HG03571 (cell line): ENCODE data around the gene TPSAB1.
"Not testable (repeated sequence)": the region's sequence is repeated elsewhere in the genome, so short reads cannot be mapped to it uniquely, and the experiment has no call there.

ENCODE experiments used
- ATAC-seq: cut with Tn5 transposase; IDR thresholded peaks from one replicate; pipeline ENCODE4 v1.9.1; 2021; ENCODE audit not compliant: unreplicated experiment

The TPSAB1 gene

DNA sequence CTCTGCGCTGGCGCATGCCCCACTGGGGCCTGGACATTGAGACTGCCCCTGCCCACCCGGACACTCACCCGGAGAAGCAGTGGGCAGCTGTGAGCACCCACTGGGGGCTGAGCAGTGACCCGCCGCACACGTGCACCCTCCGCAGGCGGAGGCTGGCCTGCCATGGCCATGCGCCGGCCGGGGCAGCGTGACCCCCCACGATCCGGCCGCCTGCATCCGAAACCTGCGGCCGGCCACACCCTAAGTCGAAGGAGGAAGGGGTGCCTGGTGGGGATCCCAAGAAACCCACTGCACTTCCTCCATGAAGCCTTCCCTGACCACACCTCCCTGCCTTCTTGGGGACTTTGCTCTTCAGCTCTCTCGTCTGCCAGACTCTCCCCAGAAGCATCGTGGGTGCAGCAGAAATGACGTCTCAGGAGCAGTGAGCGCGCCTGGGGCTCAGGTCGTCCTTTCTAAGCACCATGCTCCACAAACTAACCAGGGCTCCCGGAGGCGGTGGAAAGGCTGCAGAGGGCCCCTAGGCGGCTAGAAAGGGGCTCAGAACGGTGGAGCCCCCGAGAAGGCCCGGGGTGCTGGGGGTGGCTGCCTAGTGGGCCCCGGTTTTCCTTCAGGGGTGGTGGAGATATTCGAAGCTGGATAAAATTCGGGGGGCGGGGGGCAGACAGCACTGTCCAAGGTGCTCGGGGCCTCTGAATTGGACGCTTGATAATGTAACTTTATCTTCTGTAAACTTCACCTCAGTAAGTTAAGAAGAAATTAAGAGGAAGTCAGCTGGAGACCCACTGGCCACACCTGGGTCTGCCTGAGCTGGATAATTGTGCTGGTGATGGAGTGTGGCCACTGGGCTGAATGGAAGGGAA, 16.9 kb upstream of the TPSAB1 start:
- ATAC-seq: no peak

DNA sequence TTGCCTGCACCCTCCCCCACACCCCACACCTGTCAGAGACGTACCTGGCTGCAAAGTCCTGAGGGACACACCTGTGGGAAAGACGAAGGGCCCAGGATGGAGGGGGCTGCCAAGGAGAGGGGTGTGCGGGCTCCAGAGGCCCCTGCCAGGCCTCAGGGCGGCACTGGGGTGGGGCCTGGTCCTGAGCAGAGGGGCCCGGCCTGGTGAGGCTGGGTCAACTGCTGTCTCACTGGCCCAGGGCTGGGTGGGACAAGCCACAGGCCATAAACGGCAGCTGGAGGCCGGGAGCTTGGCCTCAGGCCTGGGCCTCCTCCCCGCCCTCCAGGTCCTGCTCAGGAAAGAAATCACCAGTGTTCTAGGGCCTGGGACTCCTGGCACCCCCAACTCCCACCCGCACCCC, 15.9 kb upstream of the TPSAB1 start:
- no peak for ATAC-seq

GRCh38 chr16:1225051-1225451, 15.5 kb upstream of the TPSAB1 start, which contains the start of gene TPSG1:
Gene TPSG1 (minus strand): TSS chr16:1225268. CDS start chr16:1225252, 16 bp downstream.
- ATAC-seq: no peak

DNA sequence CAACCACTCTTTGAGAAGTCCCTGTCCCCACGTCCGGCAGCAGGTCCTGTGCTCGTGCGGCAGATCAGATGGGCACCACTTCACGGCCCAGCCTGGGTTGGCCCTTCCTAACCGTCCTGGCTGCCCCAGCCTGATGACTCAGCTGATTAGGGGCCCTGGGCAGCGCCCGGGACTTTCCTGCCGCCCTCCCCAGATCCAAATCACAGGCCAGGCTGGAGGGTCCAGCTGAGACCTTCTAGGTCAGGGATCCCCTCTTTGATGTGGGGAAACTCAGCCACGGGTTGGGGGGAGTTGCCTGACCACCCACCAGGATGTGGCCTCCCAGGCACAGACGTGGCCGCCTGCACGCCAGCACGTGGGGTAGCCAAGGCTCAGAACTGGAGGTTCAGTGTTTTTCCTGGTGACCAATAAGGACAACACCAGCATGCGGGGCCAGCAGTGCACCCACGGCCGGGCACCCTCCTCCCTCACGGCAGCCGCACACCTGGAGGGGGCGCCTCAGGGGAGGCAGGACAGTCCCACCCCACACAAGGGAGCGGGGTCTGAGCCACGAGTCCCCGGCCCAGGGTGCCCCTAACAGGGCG, 14.7 kb upstream of the TPSAB1 start:
- not testable (repeated sequence) for ATAC-seq

- ATAC-seq: not testable (repeated sequence)
Measured at GRCh38 chr16:1226692-1227091, 13.8 kb upstream of the TPSAB1 start.

- not testable (repeated sequence) for ATAC-seq
Measured at GRCh38 chr16:1228227-1228626, 12.3 kb upstream of the TPSAB1 start.

GRCh38 chr16:1229476-1229875, 11.0 kb upstream of the TPSAB1 start:
- not testable (repeated sequence) for ATAC-seq

GRCh38 chr16:1230084-1230470, 10.4 kb upstream of the TPSAB1 start, which contains the start of gene TPSB2:
Gene TPSB2 (minus strand): TSS chr16:1230184. CDS start chr16:1229951, 233 bp downstream.
- not testable (repeated sequence) for ATAC-seq

DNA sequence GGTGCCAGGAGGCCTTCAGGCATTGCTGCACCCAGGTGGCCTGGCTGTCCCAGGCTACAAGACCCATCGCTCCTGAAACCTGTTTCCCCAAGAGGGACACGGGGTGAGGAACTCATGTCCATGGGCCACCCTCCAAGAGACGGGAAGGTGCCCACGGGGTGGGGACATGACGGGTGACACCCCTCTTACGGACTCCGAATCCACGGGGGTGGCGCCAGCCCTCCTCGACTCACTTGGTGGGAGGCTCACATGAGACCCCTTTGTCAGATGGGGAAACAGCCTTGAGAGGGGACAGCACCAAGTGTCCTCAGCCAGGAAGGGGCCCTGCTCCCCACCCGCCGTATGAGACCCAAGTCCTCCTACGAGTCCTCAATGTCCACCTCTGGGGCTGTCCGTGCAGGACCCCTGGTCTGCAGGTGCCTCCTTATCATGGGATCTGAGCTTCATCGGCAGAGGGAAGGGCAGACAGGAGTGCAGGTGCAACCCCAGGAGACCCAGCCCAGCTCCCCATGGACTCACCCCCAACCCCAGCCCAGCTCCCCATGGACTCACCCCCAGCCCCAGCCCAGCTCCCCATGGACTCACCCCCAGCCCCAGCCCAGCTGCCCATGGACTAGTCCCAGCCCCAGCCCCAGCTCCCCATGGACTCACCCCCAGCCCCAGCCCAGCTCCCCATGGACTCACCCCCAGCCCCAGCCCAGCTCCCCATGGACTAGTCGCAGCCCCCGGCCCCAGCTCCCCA, 9.9 kb upstream of the TPSAB1 start:
- ATAC-seq: not testable (repeated sequence)

DNA sequence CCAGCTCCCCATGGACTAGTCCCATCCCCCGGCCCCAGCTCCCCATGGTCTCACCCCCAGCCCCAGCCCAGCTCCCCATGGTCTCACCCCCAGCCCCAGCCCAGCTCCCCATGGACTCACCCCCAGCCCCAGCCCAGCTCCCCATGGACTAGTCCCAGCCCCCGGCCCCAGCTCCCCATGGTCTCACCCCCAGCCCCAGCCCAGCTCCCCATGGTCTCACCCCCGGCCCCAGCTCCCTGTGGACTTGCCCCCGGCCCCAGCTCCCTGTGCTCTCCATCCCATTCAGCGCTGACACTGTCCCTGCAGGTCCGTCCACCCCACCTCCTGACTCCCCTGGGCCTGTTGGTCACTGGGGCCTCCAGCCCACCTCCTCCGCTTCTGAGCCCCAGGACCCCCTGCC, 9.2 kb upstream of the TPSAB1 start:
- not testable (repeated sequence) for ATAC-seq

DNA sequence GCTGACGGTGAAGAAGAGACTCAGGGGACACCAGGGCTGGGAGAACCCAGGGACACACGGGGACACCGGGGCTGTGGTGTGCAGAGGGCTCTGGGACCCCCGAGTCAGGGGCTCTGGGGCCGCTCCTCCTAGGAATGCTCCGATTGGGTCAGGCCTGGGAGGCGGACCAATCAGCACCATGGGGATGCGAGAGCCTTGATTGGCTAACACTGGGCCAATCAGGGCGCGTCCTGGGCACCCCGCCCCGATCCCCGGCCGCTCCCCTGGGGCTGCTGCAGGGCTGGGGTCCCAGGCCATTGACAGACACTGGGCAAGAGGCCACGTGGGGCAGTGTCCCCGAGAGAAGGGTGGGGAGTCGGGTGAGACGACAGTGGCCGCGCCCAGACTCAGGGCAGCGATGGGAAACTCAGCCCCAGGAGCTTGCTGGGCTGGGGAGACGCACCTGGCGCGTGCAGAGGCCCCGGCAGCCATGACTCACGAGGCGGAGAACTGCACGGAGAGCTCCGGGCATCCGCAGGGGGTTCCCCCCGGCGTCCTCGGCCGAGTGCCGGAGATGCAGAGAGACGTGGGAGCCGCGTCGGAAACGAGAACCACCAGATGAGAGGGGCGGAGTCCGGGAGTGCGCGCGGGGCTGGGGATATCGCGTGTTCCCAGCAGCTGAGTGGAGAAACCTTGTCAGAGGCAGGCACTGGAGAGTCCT, 8.3 kb upstream of the TPSAB1 start:
- not testable (repeated sequence) for ATAC-seq

DNA sequence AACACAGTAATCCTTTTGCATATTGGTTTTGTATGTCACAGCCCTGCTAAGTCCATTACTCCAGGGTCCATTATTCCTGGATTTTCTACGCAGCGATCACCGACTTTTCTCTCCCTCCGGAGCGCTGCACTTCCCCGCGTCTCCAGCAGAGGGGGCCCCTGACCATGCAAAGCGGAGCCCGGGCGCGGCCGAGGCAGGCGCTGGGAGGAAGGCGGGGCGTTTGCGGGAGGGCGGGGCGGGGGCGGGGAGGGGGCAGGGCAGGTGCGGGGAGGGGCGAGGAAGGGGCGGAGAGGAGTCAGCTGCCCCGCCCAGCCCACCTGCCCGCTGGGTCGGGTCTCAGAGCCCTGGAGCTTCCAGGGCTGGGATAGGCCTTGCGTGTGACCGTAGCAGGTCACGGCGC, 3.8 kb upstream of the TPSAB1 start:
- ATAC-seq: not testable (repeated sequence)

GRCh38 chr16:1237990-1238389, 2.5 kb upstream of the TPSAB1 start:
- no peak for ATAC-seq

DNA sequence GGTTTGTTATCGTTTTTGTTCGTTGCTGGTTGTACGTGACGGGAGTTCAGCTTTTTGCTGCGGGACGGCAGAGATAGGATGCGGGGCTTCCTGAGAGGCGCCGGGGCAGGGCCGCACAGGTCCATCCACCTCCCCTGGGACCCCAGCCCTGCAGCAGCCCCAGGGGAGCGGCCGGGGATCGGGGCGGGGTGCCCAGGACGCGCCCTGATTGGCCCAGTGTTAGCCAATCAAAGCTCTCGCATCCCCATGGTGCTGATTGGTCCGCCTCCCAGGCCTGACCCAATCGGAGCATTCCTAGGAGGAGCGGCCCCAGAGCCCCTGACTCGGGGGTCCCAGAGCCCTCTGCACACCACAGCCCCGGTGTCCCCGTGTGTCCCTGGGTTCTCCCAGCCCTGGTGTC, 1.6 kb upstream of the TPSAB1 start:
- not testable (repeated sequence) for ATAC-seq

GRCh38 chr16:1239575-1239974, 930 bp upstream of the TPSAB1 start:
- ATAC-seq: not testable (repeated sequence)

- ATAC-seq: not testable (repeated sequence)
Measured at GRCh38 chr16:1241081-1241480, 576 bp downstream of the TPSAB1 start.

DNA sequence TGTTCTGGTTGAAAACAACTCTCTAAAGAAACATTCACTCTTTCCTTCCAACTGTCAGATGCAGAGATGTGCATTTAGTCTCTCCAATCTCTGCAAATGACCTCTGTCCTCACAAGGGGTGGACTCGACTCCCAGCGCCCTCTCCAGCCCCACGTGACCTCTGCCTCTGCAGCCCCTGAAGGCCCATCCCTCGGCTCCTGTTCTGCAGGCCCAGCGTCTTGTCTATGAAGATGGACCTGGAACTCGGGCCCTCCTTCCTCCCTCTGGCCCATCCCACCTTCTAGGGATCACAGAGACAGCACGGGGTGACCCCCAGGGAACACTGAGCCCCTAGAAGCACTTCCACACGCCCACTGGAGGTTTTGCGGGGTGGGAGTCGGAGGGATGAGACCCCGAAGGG, 2.9 kb downstream of the TPSAB1 start:
- not testable (repeated sequence) for ATAC-seq

- ATAC-seq: not testable (repeated sequence)
Measured at GRCh38 chr16:1243907-1244850, 3.7 kb downstream of the TPSAB1 start.

GRCh38 chr16:1244881-1245280, 4.4 kb downstream of the TPSAB1 start:
- ATAC-seq: no peak
